K562 (cell line): Measurements from ENCODE around the gene LRRC37A3. TPM values are rescaled to one million over a fixed set of nuclear protein-coding genes. Genes with fewer than 3 reads are reported as not detected.
A peak's percentile ranks its signal among the peaks of the same experiment; 100 is the strongest.

ENCODE experiments used
- ATAC-seq: fragments of 200-7000 bp; cut with Tn5 transposase; 3 replicates; pipeline ENCODE4 v1.9.1; 2020; ENCODE audit warnings: moderate library complexity
- BruUV-seq: library from RNA; stranded (reverse); fragments of 400-500 nt; replicated peaks from 2 replicates; lab custom pipeline; 2021; lab: Mats Ljungman, UMichigan
- CTCF ChIA-PET: fragments of 300-600 bp; formaldehyde crosslinking; extraction: SDS; loops from one replicate; lab custom pipeline; 2021; ENCODE audit warnings: low intra/inter-chr PET ratio; lab: Yijun Ruan, JAX
- POLR2A ChIA-PET: fragments of 300-600, 350-650 bp; sonication (Branson Sonifier 250); formaldehyde crosslinking; extraction: SDS; loops from one replicate; lab custom pipeline; 2021; ENCODE audit warnings: antibody characterized with exemption, inconsistent platforms; lab: Yijun Ruan, JAX
- DNase-seq, 4 experiments: peaks; one replicate each; pipeline versions ENCODE4 v3.0.0 to v3.0.0-alpha.2; 2011 to 2018; ENCODE audit warnings: low spot score in 3 of 4, mixed read lengths in 3 of 4; ENCODE audit errors: extremely low read depth in 1 of 4
- FAIRE-seq: peaks from 2 replicates; lab custom pipeline; 2011; peaks lifted over from hg19 to GRCh38; lab: Jason Lieb, UNC
- H2AFZ ChIP-seq: 2 replicates; pipeline ENCODE4 v1.6.0; 2011; ENCODE audit warnings: low read depth, low read length, control low read depth, inconsistent platforms
- H3K27ac ChIP-seq: fragments of 200-600 bp; 3 replicates; pipeline ENCODE4 v1.8.0; 2011; ENCODE audit warnings: low read depth, mild to moderate bottlenecking, control low read depth, inconsistent platforms, low read length, moderate library complexity, mixed read lengths; ENCODE audit errors: extremely low read depth
- H3K27me3 ChIP-seq, 2 experiments: fragments of 300-600 bp in 1 of 2; 2 replicates in 1 of 2; 3 replicates in 1 of 2; pipeline versions ENCODE4 v1.6.0 to v1.8.0; 2011; ENCODE audit warnings: inconsistent platforms in 2 of 2, low read length in 2 of 2, mild to moderate bottlenecking in 1 of 2, mixed read lengths in 1 of 2, moderate library complexity in 1 of 2; ENCODE audit not compliant: control insufficient read depth in 2 of 2, insufficient read depth in 2 of 2
- H3K36me3 ChIP-seq: fragments of 300-600 bp; 3 replicates; pipeline ENCODE4 v1.8.0; 2011; ENCODE audit warnings: mild to moderate bottlenecking, low read length, inconsistent platforms; ENCODE audit not compliant: control insufficient read depth, insufficient read depth
- H3K4me1 ChIP-seq, 2 experiments: fragments of 200-600 bp in 1 of 2; replicated peaks in 1 of 2; 2 replicates in 1 of 2; 3 replicates in 1 of 2; pipeline versions ENCODE4 v1.5.1 to v1.8.0; 2011; ENCODE audit warnings: inconsistent platforms in 2 of 2, low read length in 2 of 2, mild to moderate bottlenecking in 1 of 2, mixed read lengths in 1 of 2, moderate library complexity in 1 of 2; ENCODE audit not compliant: control insufficient read depth in 2 of 2, insufficient read depth in 2 of 2
- H3K4me2 ChIP-seq: 2 replicates; pipeline ENCODE4 v1.6.1; 2011; ENCODE audit warnings: low read length, control low read depth, inconsistent platforms, mixed read lengths; ENCODE audit not compliant: insufficient read depth
- H3K4me3 ChIP-seq: fragments of 200-600 bp; sonication (generic), shearing (Covaris generic); 2 replicates; pipeline ENCODE4 v1.5.1; 2016; ENCODE audit warnings: control low read depth, inconsistent platforms
- H3K79me2 ChIP-seq: fragments of 200-600 bp; 3 replicates; pipeline ENCODE4 v1.8.0; 2011; ENCODE audit warnings: low read length, inconsistent platforms; ENCODE audit not compliant: control insufficient read depth, insufficient read depth
- H3K9ac ChIP-seq, 2 experiments: 2 replicates each; pipeline versions ENCODE4 v1.6.0 to v1.6.1; 2011; ENCODE audit warnings: low read depth in 2 of 2, low read length in 2 of 2, control low read depth in 1 of 2, inconsistent platforms in 1 of 2, mild to moderate bottlenecking in 1 of 2, mixed read lengths in 1 of 2; ENCODE audit not compliant: insufficient read depth in 1 of 2
- H3K9me1 ChIP-seq: one replicate; pipeline ENCODE4 v1.6.0; 2011; ENCODE audit warnings: inconsistent platforms, mild to moderate bottlenecking, low read length, moderate library complexity; ENCODE audit not compliant: control insufficient read depth, insufficient read depth
- H3K9me3 ChIP-seq: replicated peaks from 2 replicates; pipeline ENCODE4 v1.5.1; 2011; ENCODE audit warnings: low read depth, low read length, inconsistent platforms; ENCODE audit not compliant: control insufficient read depth, insufficient read depth
- H4K20me1 ChIP-seq: replicated peaks from 2 replicates; pipeline ENCODE4 v1.6.1; 2011; ENCODE audit warnings: low read length, inconsistent platforms, mixed read lengths; ENCODE audit not compliant: control insufficient read depth, insufficient read depth
- EWSR1 ChIP-seq: fragments of 450-650 bp; IDR thresholded peaks from 2 replicates; pipeline ENCODE4 v1.6.1; 2018; ENCODE audit warnings: borderline replicate concordance, mild to moderate bottlenecking, low read depth, moderate library complexity; ENCODE audit not compliant: partially characterized antibody
- FIP1L1 ChIP-seq: fragments of 200-400 bp; formaldehyde crosslinking; IDR thresholded peaks from 2 replicates; pipeline ENCODE4 v1.6.1; 2018; ENCODE audit warnings: mild to moderate bottlenecking, low read depth, low read length; ENCODE audit not compliant: poor library complexity, severe bottlenecking
- KDM1A ChIP-seq, 2 experiments: fragments of 450-650 bp; IDR thresholded peaks; 2 replicates each; pipeline ENCODE4 v1.6.1; 2016; ENCODE audit warnings: mild to moderate bottlenecking in 2 of 2
- KDM4B ChIP-seq, 2 experiments: fragments of 450-650 bp in 1 of 2; sonication (generic) in 1 of 2; IDR thresholded peaks; 2 replicates each; pipeline ENCODE4 v1.6.1; 2016 to 2017; ENCODE audit warnings: borderline replicate concordance in 2 of 2, antibody characterized with exemption in 1 of 2, low read depth in 1 of 2, mild to moderate bottlenecking in 1 of 2
- MAFK ChIP-seq: IDR thresholded peaks from 2 replicates; pipeline ENCODE4 v1.6.1; 2011; ENCODE audit warnings: low read length, improper control_type of control experiment
- MCM2 ChIP-seq: fragments of 450-650 bp; IDR thresholded peaks from 2 replicates; pipeline ENCODE4 v1.6.1; 2017; ENCODE audit warnings: low read depth, mild to moderate bottlenecking
- MXI1 ChIP-seq: IDR thresholded peaks from 2 replicates; pipeline ENCODE4 v1.6.1; 2011; ENCODE audit warnings: low read depth, mild to moderate bottlenecking, improper control_type of control experiment, low read length
- MYBL2 ChIP-seq, 2 experiments: fragments of 450-650 bp in 1 of 2; sonication (generic) in 1 of 2; formaldehyde crosslinking in 1 of 2; IDR thresholded peaks; 2 replicates each; pipeline versions ENCODE4 v1.6.1 to v1.8.1; 2017 to 2022; ENCODE audit warnings: borderline replicate concordance in 1 of 2, inconsistent platforms in 1 of 2, low read depth in 1 of 2, mild to moderate bottlenecking in 1 of 2, missing genetic modification reagents in 1 of 2, moderate library complexity in 1 of 2
- NELFE ChIP-seq: IDR thresholded peaks from 2 replicates; pipeline ENCODE4 v1.6.1; 2011; ENCODE audit warnings: mild to moderate bottlenecking; ENCODE audit not compliant: insufficient read depth, insufficient read length
- SRF ChIP-seq, 2 experiments: fragments of 250-450, 450-650 bp in 1 of 2; sonication (Bioruptor Pico) in 1 of 2; sonication (generic) in 1 of 2; formaldehyde crosslinking; IDR thresholded peaks; 2 replicates each; pipeline versions ENCODE4 v1.5.0 to v1.5.1; 2020 to 2022; ENCODE audit warnings: mild to moderate bottlenecking in 1 of 2, missing genetic modification reagents in 1 of 2
- TAF9B ChIP-seq: fragments of 450-650 bp; IDR thresholded peaks from 2 replicates; pipeline ENCODE4 v1.6.1; 2018; ENCODE audit warnings: mild to moderate bottlenecking; ENCODE audit not compliant: partially characterized antibody
- ZBTB49 ChIP-seq: sonication (generic); formaldehyde crosslinking; IDR thresholded peaks from 2 replicates; pipeline ENCODE4 v1.8.0; 2022; ENCODE audit warnings: missing genetic modification reagents, mild to moderate bottlenecking, borderline replicate concordance
- ZNF121 ChIP-seq: sonication (generic); formaldehyde crosslinking; conservative IDR thresholded peaks from 2 replicates; pipeline ENCODE4 v1.8.0; 2022; ENCODE audit warnings: missing genetic modification reagents
- ZNF239 ChIP-seq: fragments of 250-450 bp; sonication (Bioruptor Pico); IDR thresholded peaks from 2 replicates; pipeline ENCODE4 v1.4.0; 2020; ENCODE audit warnings: mild to moderate bottlenecking
- ZNF253 ChIP-seq: fragments of 250-450 bp; sonication (Bioruptor Pico); conservative IDR thresholded peaks from 2 replicates; pipeline ENCODE4 v1.6.1; 2021; ENCODE audit warnings: mild to moderate bottlenecking
- ZNF408 ChIP-seq: fragments of 250-450 bp; sonication (Bioruptor Pico); IDR thresholded peaks from 2 replicates; pipeline ENCODE4 v1.4.0; 2020; ENCODE audit warnings: low read depth, mild to moderate bottlenecking, moderate library complexity
- WGBS: fragments of 100-300 bp; shearing (Covaris generic); methylation state at CpG from one replicate; pipeline ENCODE4 v1.1.6; 2016; ENCODE audit warnings: low coverage, mixed read lengths; ENCODE audit not compliant: insufficient coverage; ENCODE audit errors: missing lambda C conversion rate; 5-methylcytosine and 5-hydroxymethylcytosine counted together
- in situ Hi-C: fragments of 300-500 bp; cut with MboI; formaldehyde crosslinking; loops from 4 replicates; pipeline ENCODE4 v1.15.0; 2018; ENCODE audit warnings: inconsistent platforms, mixed read lengths
- intact Hi-C: fragments of 100-400 bp; cut with micrococcal nuclease; formaldehyde crosslinking; loops from 2 replicates; pipeline ENCODE4 v1.14.2; 2022
- polyA plus RNA-seq, 8 experiments: library from polyadenylated mRNA; depleted of rRNA in 4 of 8; stranded (reverse) in 5 of 8; unstranded in 3 of 8; fragments of >200 nt; fragmentation: Nextera tagmentation in 2 of 8; fragmentation: Illumina TruSeq in 1 of 8; extraction: Ambion mirVana in 2 of 8; extraction: Trizol in 1 of 8; gene quantifications; 2 replicates each; pipeline versions ENCODE4 v1.2.1 to v1.2.3, GENCODE V29; 2011 to 2014; ENCODE audit warnings: inconsistent platforms in 1 of 8, missing spikeins in 1 of 8
- total RNA-seq, 7 experiments: library from RNA; depleted of rRNA in 6 of 7; stranded (reverse); fragments of >200 nt in 6 of 7; fragmentation: Illumina TruSeq in 2 of 7; extraction: Trizol in 2 of 7; gene quantifications; 2 replicates each; pipeline versions ENCODE4 v1.2.1 to v1.2.3, GENCODE V29; 2011 to 2021; ENCODE audit warnings: low replicate concordance in 1 of 7
- TF ChIP-seq, protein P1 (sequence below), 2 experiments: fragments of 450-650 bp; conservative IDR thresholded peaks; 2 replicates each; pipeline ENCODE4 v1.6.1; 2017; ENCODE audit warnings: mild to moderate bottlenecking in 2 of 2, moderate library complexity in 2 of 2

The LRRC37A3 gene
- total and polyA plus RNA-seq, 9 of the 15 experiments (the other 6 are each of a cell fraction or from before 2014, with no cell fraction given): 0.14 to 5.9 (median 2.2) TPM

DNA sequence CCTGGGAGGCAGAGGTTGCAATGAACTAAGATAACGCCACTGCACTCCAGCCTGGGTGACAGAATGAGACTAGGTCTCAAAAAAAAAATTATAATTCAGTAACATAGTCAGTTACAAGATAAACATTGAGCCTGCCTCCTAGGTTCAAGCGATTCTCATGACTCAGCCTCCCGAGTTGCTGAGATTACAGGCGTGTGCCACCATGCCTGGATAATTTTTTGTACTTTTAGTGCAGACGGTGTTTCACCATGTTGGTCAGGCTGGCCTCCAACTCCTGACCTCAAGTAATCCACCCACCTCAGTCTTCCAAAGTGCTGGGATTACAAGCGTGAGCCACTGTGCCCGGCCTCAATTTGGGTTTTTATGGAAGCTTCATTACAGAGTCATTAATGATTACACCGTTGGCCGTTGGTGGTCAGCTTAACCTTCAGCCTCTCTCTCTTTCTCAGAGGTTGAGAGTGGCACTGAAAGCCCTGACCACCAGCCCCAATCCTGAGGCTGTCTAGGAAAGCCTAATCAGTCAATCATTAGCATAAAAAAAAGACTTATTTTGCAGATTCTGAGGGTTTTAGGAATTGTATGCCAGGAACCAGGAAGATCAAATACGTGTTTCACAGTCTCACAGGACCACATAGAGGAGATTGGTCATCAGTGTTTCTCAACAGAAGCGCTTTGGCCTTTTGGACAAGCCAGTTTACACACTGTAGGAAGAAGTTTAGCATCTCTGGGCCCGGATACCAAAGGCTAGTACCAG lies 1.3 kb upstream of the LRRC37A3 start:
- intact Hi-C loops (no loop called here), in situ Hi-C loops (no loop called here)
- no peaks in the 10 kb centered on the region for H3K9me1 ChIP-seq
- H3K4me2 ChIP-seq: 0 out of 2 replicates have a peak overlapping the region, but pooled peaks have one; percentile 56
- DNase-seq: peak in 2 of 4 experiments; percentile 15 to 49
- H2AFZ ChIP-seq: peak overlapping the region; percentile 64
- POLR2A ChIA-PET: interaction anchor here (0.8 to 1.0 kb wide), 2 partner anchors 17 to 42 kb away, joined by 3 read pairs; no protein-coding TSS in a partner anchor
- 62% methylated on average over 12 of the region's 12 CpGs for WGBS
- CTCF ChIA-PET: no interaction called here
- H3K27me3 ChIP-seq: no peaks in the 10 kb centered on the region
- BruUV-seq: no TSS peak
- peaks cover 7% of the 10 kb centered on the region; the same call in 2 of the 3 replicates for H3K79me2 ChIP-seq
- H4K20me1 ChIP-seq: no peaks in the 10 kb centered on the region
- H3K4me1 ChIP-seq: peaks cover 37 to 40% of the 10 kb centered on the region in 2 experiments
- peak overlapping the region; percentile 70 to 97; a peak in 2 of 4 replicates for H3K9ac ChIP-seq
- H3K9me3 ChIP-seq: no peaks in the 10 kb centered on the region
- H3K27ac ChIP-seq: peak overlapping the region; percentile 32; the same call in 2 of the 3 replicates
- FAIRE-seq: peak; percentile 48
- ATAC-seq: no peak
- no peak overlapping the region for H3K4me3 ChIP-seq
- no peaks in the 10 kb centered on the region for H3K36me3 ChIP-seq
- TF ChIP-seq EWSR1 (no peak), MXI1 (no peak), ZNF253 (no peak), SRF (CRISPR knock-in tag; IDR thresholded peaks at IDR 0.05) (0 out of 4 replicates have a peak, but pooled peaks of 1 of the 2 experiments have one; percentile 34), MAFK (0 out of 2 replicates have a peak, but pooled peaks have one; percentile 2), FIP1L1 (no peak), KDM1A (IDR thresholded peaks at IDR 0.05) (peak; percentile 65 to 71; a peak in 3 of 4 replicates), ZNF408 (CRISPR knock-in tag) (no peak), KDM4B (IDR thresholded peaks at IDR 0.05; ENCODE audit: borderline replicate concordance in 2 of 2, low read depth in 1 of 2) (no peak), MYBL2 (IDR thresholded peaks at IDR 0.05; ENCODE audit: low read depth) (no peak), MYBL2 (CRISPR knock-in tag; IDR thresholded peaks at IDR 0.05; ENCODE audit: borderline replicate concordance) (no peak), NELFE (no peak), ZNF121 (CRISPR knock-in tag) (no peak), ZBTB49 (CRISPR knock-in tag) (no peak), TAF9B (no peak), MCM2 (no peak), ZNF239 (peak; percentile 20; the same call in 1 of the 2 replicates)
- TF ChIP-seq, protein P1, sequence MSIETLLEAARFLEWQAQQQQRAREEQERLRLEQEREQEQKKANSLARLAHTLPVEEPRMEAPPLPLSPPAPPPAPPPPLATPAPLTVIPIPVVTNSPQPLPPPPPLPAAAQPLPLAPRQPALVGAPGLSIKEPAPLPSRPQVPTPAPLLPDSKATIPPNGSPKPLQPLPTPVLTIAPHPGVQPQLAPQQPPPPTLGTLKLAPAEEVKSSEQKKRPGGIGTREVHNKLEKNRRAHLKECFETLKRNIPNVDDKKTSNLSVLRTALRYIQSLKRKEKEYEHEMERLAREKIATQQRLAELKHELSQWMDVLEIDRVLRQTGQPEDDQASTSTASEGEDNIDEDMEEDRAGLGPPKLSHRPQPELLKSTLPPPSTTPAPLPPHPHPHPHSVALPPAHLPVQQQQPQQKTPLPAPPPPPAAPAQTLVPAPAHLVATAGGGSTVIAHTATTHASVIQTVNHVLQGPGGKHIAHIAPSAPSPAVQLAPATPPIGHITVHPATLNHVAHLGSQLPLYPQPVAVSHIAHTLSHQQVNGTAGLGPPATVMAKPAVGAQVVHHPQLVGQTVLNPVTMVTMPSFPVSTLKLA (conservative IDR thresholded peaks at IDR 0.05): no peak
